HL-60 (cell line): ENCODE results near the gene SUGP1.

Source experiments
- DNase-seq, 2 experiments: peaks; one replicate each; pipeline ENCODE4 v3.0.0-alpha.2; 2010 to 2020; ENCODE audit warnings: low read depth in 1 of 2, low spot score in 1 of 2
- H3K27ac ChIP-seq: fragments of 250-450 bp; sonication (Bioruptor Pico); replicated peaks from 2 replicates; pipeline ENCODE4 v1.5.1; 2020; ENCODE audit warnings: mild to moderate bottlenecking, moderate library complexity
- H3K27me3 ChIP-seq: fragments of 250-450 bp; sonication (Bioruptor Pico); 2 replicates; pipeline ENCODE4 v1.5.1; 2021; ENCODE audit warnings: mild to moderate bottlenecking, moderate library complexity; ENCODE audit not compliant: insufficient read depth, poor library complexity, severe bottlenecking
- H3K4me3 ChIP-seq: replicated peaks from 2 replicates; pipeline ENCODE4 v1.5.1; 2011; ENCODE audit warnings: mild to moderate bottlenecking, control low read depth, low read length; ENCODE audit not compliant: insufficient read depth
- GABPA ChIP-seq: IDR thresholded peaks from 2 replicates; pipeline ENCODE4 v1.6.1; 2012; ENCODE audit warnings: low read depth
- POLR2AphosphoS5 ChIP-seq: IDR thresholded peaks from 2 replicates; pipeline ENCODE4 v1.6.1; 2012; ENCODE audit warnings: low read depth
- SPI1 ChIP-seq: IDR thresholded peaks from 2 replicates; pipeline ENCODE4 v1.6.1; 2012; ENCODE audit warnings: low read depth, mild to moderate bottlenecking, borderline replicate concordance
- TF ChIP-seq, protein P1 (sequence below): IDR thresholded peaks from one replicate; pipeline ENCODE4 v1.5.1; 2011; ENCODE audit warnings: low read length, control low read depth, inconsistent platforms; ENCODE audit not compliant: insufficient read depth
- TF ChIP-seq, protein P2 (sequence below): IDR thresholded peaks from 2 replicates; pipeline ENCODE4 v1.6.1; 2012; ENCODE audit warnings: low read depth; ENCODE audit not compliant: insufficient replicate concordance

Gene SUGP1

DNA sequence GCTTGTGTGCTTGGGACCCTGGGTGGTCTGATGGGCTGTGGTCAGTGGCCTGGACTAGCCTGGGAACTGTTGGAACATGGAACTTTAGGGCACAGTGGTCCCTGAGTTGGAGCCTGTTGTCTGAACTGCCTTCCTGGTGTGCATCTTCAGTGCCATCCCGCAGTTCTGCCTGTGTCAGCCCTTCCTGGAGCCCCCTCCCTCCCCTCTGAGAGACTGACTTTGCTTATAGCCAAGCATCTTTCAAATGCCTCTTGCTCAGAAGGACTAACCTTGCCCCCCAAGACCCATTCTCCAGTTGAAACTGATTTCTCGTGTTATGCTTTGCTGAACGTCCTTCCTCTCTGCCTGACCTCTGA is 14.7 kb upstream of the SUGP1 start:
- H3K27me3 ChIP-seq, result no peaks in the 10 kb centered on the region
- no peak overlapping the region for H3K4me3 ChIP-seq
- TF ChIP-seq GABPA (no peak), SPI1 (no peak), POLR2AphosphoS5 (no peak)
- TF ChIP-seq, protein P1, sequence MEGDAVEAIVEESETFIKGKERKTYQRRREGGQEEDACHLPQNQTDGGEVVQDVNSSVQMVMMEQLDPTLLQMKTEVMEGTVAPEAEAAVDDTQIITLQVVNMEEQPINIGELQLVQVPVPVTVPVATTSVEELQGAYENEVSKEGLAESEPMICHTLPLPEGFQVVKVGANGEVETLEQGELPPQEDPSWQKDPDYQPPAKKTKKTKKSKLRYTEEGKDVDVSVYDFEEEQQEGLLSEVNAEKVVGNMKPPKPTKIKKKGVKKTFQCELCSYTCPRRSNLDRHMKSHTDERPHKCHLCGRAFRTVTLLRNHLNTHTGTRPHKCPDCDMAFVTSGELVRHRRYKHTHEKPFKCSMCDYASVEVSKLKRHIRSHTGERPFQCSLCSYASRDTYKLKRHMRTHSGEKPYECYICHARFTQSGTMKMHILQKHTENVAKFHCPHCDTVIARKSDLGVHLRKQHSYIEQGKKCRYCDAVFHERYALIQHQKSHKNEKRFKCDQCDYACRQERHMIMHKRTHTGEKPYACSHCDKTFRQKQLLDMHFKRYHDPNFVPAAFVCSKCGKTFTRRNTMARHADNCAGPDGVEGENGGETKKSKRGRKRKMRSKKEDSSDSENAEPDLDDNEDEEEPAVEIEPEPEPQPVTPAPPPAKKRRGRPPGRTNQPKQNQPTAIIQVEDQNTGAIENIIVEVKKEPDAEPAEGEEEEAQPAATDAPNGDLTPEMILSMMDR, result no peak
- TF ChIP-seq, protein P2, sequence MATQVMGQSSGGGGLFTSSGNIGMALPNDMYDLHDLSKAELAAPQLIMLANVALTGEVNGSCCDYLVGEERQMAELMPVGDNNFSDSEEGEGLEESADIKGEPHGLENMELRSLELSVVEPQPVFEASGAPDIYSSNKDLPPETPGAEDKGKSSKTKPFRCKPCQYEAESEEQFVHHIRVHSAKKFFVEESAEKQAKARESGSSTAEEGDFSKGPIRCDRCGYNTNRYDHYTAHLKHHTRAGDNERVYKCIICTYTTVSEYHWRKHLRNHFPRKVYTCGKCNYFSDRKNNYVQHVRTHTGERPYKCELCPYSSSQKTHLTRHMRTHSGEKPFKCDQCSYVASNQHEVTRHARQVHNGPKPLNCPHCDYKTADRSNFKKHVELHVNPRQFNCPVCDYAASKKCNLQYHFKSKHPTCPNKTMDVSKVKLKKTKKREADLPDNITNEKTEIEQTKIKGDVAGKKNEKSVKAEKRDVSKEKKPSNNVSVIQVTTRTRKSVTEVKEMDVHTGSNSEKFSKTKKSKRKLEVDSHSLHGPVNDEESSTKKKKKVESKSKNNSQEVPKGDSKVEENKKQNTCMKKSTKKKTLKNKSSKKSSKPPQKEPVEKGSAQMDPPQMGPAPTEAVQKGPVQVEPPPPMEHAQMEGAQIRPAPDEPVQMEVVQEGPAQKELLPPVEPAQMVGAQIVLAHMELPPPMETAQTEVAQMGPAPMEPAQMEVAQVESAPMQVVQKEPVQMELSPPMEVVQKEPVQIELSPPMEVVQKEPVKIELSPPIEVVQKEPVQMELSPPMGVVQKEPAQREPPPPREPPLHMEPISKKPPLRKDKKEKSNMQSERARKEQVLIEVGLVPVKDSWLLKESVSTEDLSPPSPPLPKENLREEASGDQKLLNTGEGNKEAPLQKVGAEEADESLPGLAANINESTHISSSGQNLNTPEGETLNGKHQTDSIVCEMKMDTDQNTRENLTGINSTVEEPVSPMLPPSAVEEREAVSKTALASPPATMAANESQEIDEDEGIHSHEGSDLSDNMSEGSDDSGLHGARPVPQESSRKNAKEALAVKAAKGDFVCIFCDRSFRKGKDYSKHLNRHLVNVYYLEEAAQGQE, result no peak
- no peak overlapping the region for H3K27ac ChIP-seq
- no peak for DNase-seq

DNA sequence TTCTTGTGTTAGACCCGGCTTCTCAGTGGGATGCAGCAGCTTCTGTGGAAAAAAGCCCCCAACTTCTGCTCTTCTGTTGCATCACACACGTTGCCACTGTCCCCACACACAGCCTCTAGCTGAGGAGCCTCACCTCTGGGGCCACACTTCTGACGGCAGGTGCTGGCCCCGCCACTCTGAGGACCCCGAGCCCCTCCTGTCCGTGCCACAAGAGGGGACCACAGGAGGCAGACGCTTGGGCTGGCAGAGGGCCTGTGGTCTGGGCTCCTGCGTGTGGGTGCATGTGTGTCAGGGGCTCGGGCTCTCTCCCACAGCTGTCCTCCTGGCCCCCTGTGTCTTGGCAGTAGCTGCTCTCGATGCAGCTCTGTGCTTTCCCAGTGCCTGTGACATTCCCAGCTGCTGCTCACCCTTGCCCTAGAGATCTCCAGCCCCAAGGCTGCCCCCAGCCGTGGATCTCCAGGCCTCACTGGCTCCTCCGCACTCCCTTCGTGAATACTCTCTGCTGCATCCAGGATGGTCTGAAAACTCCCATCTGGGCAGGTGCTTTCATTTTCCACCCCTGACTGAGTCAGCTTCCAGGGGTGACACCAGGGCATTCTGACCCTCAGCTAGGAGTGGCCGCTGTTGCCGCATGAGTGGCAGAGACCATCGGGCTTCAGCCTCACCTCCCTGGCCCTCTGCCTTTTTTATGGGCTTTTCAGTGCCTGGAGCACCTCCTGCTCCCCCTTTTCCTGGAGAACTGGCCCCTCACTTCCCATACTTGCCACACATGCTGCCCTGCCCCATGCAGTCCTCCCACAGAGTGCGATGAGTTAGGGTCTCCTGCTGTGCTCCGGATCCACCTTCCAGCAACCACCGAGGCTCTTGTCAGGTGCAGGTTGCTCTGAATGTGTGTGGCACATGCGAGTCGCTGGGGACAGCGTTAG is 14.0 kb upstream of the SUGP1 start:
- DNase-seq, result no peak
- Histone ChIP-seq H3K27ac (no peak overlapping the region), H3K27me3 (no peaks in the 10 kb centered on the region), H3K4me3 (no peak overlapping the region)
- TF ChIP-seq, protein P2, result no peak
- TF ChIP-seq POLR2AphosphoS5, result 0 out of 2 replicates have a peak, but pooled peaks have one; percentile 6

DNA sequence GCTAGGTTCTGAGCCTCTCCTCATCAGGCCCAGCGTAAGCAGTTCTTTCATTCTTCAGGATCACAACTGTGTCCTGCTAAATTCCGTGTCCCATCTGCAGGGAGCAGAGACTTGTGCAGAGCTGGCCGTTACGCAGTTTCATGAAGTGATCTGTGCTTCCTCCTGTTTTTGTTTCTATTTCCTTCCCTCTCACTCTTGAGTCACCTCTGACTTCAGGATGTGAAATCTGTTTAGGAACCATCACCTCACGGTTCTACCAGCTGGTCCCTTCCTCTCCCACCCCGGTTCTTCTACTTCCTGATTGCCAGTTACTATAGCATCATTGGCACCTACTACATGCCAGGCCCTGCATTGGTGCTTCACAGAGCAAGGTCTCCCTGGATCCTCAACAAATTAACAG is 8.8 kb upstream of the SUGP1 start:
- TF ChIP-seq SPI1 (peak; percentile 32; the same call in 1 of the 2 replicates), GABPA (0 out of 2 replicates have a peak, but pooled peaks have one; percentile 60), POLR2AphosphoS5 (peak; percentile 38; the same call in 1 of the 2 replicates)
- TF ChIP-seq, protein P1, result no peak
- TF ChIP-seq, protein P2, result no peak
- peak; percentile 67 to 81 for DNase-seq
- no peak overlapping the region for H3K4me3 ChIP-seq
- H3K27me3 ChIP-seq, result no peaks in the 10 kb centered on the region
- H3K27ac ChIP-seq, result peak overlapping the region; percentile 60
